H1 (cell line): Measurements from ENCODE around the gene FBXO21. TPM values are rescaled to one million over a fixed set of nuclear protein-coding genes. Genes with fewer than 3 reads are reported as not detected.

Experiments used
- polyA plus RNA-seq, 7 experiments: library from polyadenylated mRNA; depleted of rRNA in 3 of 7; stranded (reverse) in 5 of 7; unstranded in 2 of 7; fragments of >200 nt in 5 of 7; fragments of 200-250 nt in 2 of 7; gene quantifications; 1 replicate in 5 of 7; 2 replicates in 1 of 7; 4 replicates in 1 of 7; pipeline versions ENCODE4 v1.2.1 to v1.2.3, GENCODE V29; 2011 to 2013; ENCODE audit warnings: missing spikeins in 2 of 7, mixed read lengths in 2 of 7
- total RNA-seq: library from RNA; stranded (reverse); fragmentation: NEBNext Ultra II Directional; extraction: Animal tissue kit (Norgen Biotek cat#: 25700); gene quantifications from 2 replicates; pipeline ENCODE4 v1.2.1, GENCODE V29; 2021
- TF ChIP-seq, protein P1 (sequence below): fragments of 300-600 bp; sonication (generic); IDR thresholded peaks from 2 replicates; pipeline ENCODE4 v1.7.1; 2012; ENCODE audit warnings: low read length, moderate library complexity, mild to moderate bottlenecking, inconsistent platforms; ENCODE audit not compliant: insufficient replicate concordance

FBXO21 gene
- total and polyA plus RNA-seq, 2 of the 8 experiments (the other 6 are each of a cell fraction or from before 2014, with no cell fraction given) = 57.0 to 80.6 TPM

DNA sequence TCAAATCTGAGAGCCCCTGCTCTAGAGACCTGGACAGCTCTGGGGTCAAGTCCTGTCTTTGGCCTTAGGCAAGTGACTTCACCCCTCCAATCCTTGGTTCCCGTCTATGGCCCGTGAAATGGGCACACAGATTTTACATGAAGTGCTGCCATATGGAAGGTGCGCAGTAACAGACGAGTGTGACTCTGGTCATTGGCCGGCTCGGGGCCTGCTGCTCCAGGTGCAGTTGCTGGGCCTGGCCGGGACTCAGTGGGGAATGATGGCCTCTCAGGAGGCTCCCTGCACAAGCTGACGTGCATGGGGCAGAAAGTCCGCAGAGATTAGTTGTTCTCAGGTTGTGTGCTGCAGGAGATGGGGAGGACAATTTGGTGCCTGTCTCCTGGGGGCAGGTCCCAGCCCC lies 77.0 kb downstream of the FBXO21 start (continued):
- TF ChIP-seq, protein P1, sequence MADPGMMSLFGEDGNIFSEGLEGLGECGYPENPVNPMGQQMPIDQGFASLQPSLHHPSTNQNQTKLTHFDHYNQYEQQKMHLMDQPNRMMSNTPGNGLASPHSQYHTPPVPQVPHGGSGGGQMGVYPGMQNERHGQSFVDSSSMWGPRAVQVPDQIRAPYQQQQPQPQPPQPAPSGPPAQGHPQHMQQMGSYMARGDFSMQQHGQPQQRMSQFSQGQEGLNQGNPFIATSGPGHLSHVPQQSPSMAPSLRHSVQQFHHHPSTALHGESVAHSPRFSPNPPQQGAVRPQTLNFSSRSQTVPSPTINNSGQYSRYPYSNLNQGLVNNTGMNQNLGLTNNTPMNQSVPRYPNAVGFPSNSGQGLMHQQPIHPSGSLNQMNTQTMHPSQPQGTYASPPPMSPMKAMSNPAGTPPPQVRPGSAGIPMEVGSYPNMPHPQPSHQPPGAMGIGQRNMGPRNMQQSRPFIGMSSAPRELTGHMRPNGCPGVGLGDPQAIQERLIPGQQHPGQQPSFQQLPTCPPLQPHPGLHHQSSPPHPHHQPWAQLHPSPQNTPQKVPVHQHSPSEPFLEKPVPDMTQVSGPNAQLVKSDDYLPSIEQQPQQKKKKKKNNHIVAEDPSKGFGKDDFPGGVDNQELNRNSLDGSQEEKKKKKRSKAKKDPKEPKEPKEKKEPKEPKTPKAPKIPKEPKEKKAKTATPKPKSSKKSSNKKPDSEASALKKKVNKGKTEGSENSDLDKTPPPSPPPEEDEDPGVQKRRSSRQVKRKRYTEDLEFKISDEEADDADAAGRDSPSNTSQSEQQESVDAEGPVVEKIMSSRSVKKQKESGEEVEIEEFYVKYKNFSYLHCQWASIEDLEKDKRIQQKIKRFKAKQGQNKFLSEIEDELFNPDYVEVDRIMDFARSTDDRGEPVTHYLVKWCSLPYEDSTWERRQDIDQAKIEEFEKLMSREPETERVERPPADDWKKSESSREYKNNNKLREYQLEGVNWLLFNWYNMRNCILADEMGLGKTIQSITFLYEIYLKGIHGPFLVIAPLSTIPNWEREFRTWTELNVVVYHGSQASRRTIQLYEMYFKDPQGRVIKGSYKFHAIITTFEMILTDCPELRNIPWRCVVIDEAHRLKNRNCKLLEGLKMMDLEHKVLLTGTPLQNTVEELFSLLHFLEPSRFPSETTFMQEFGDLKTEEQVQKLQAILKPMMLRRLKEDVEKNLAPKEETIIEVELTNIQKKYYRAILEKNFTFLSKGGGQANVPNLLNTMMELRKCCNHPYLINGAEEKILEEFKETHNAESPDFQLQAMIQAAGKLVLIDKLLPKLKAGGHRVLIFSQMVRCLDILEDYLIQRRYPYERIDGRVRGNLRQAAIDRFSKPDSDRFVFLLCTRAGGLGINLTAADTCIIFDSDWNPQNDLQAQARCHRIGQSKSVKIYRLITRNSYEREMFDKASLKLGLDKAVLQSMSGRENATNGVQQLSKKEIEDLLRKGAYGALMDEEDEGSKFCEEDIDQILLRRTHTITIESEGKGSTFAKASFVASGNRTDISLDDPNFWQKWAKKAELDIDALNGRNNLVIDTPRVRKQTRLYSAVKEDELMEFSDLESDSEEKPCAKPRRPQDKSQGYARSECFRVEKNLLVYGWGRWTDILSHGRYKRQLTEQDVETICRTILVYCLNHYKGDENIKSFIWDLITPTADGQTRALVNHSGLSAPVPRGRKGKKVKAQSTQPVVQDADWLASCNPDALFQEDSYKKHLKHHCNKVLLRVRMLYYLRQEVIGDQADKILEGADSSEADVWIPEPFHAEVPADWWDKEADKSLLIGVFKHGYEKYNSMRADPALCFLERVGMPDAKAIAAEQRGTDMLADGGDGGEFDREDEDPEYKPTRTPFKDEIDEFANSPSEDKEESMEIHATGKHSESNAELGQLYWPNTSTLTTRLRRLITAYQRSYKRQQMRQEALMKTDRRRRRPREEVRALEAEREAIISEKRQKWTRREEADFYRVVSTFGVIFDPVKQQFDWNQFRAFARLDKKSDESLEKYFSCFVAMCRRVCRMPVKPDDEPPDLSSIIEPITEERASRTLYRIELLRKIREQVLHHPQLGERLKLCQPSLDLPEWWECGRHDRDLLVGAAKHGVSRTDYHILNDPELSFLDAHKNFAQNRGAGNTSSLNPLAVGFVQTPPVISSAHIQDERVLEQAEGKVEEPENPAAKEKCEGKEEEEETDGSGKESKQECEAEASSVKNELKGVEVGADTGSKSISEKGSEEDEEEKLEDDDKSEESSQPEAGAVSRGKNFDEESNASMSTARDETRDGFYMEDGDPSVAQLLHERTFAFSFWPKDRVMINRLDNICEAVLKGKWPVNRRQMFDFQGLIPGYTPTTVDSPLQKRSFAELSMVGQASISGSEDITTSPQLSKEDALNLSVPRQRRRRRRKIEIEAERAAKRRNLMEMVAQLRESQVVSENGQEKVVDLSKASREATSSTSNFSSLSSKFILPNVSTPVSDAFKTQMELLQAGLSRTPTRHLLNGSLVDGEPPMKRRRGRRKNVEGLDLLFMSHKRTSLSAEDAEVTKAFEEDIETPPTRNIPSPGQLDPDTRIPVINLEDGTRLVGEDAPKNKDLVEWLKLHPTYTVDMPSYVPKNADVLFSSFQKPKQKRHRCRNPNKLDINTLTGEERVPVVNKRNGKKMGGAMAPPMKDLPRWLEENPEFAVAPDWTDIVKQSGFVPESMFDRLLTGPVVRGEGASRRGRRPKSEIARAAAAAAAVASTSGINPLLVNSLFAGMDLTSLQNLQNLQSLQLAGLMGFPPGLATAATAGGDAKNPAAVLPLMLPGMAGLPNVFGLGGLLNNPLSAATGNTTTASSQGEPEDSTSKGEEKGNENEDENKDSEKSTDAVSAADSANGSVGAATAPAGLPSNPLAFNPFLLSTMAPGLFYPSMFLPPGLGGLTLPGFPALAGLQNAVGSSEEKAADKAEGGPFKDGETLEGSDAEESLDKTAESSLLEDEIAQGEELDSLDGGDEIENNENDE = no peak
